ENCODE results near the gene GLS. TPM values are rescaled to one million over a fixed set of nuclear protein-coding genes. Genes with fewer than 3 reads are reported as not detected.
"Not testable (repeated sequence)": the region's sequence is repeated elsewhere in the genome, so short reads cannot be mapped to it uniquely, and the experiment has no call there.

Gene GLS
- polyA plus RNA-seq, 4 donors = 204 to 376 (median 260) TPM

- DNase-seq (ENCODE audit: low read depth in 4 of 4, low spot score in 2 of 4) = no peak
These were observed 25.9 kb upstream of the GLS start for GRCh38 chr2:190854726-190855125.

DNA sequence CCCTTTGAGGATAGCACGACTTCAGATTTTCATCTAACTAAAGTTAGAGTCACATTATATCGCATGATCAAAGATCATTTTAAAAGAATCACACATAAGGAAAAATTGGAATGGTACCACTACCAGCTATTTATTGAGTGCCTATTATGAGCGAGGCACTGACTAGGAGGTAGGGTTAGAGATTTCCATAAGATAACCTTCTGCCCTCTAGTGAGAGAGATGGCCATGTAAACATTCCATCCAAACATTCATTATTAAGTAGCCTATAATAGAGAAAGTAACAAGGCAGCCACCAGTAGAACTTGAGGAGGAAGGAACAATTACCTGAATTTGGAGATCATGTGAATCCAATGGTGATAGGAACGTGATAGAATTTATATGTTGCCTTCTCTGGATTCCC is 25.4 kb upstream of the GLS start:
- no peak for DNase-seq (ENCODE audit: low read depth in 4 of 4, low spot score in 2 of 4)

DNA sequence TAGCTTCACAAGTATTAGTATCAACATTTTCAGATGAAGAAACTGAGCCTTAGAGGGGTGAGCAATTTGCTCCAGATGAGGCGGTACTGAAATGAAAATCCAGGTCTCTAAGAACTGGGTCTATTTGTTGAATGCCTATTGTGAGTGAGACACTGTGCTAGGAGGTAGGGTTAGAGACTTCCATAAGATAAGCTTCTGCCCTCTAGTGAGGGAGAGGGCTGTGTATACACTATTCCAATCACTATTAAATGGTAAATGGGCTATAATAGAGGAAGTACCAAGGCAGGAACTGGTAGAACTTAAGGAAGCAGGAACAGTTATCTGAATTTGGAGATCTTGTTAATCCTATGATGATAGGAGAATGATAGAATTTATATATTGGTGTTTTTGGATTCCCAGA is 23.6 kb upstream of the GLS start:
- DNase-seq (ENCODE audit: low read depth in 4 of 4, low spot score in 2 of 4) = no peak

GRCh38 chr2:190858817-190859216 is 21.8 kb upstream of the GLS start:
- DNase-seq (ENCODE audit: low read depth in 4 of 4, low spot score in 2 of 4) = no peak

- DNase-seq (ENCODE audit: low read depth in 4 of 4, low spot score in 2 of 4) = no peak
These were observed 21.0 kb upstream of the GLS start for GRCh38 chr2:190859347-190860297.

GRCh38 chr2:190860985-190861680 is 19.5 kb upstream of the GLS start:
- no peak for DNase-seq (ENCODE audit: low read depth in 4 of 4, low spot score in 2 of 4)

- DNase-seq (ENCODE audit: low read depth in 4 of 4, low spot score in 2 of 4) = not testable (repeated sequence)
These were observed 18.5 kb upstream of the GLS start for GRCh38 chr2:190862128-190862527.

DNA sequence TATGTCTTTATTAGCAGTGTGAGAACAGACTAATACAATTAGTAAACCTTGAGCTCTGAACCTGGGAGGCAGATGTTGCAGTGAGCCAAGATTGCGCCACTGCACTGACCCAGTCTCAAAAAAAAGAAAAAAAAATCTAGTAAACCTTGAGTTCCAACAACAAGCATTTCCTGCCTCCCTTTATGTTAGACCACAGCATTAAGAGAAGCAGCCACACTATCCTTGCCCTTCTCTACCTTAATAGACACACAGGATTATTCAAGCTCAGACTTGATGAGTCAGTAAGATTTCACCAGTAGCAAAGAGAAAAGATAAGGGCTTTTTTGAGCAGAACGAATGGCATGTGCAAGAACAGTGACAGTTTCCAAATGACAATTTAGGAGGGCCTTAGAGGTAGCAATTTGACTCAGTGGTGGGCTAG is 18.0 kb upstream of the GLS start:
- DNase-seq (ENCODE audit: low read depth in 4 of 4, low spot score in 2 of 4) = no peak

DNA sequence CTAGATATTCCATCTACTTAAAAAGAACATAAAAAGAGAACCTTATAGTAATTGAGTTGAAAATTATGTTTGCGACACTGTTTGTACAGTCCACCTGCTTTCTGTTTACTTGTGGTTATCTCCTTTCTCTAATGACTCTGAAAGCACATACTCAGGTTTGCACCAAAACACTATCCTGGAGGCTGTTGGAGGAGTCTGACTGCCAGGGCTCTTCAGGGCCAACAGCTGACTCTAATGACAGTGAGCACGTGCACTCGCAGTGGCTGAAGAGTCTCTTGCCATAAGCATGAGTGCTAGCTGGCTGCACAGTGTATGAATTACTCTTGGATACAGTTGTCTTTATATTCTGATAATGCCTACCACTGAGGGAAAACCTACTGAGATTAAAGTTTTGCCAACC is 16.7 kb upstream of the GLS start:
- DNase-seq (ENCODE audit: low read depth in 4 of 4, low spot score in 2 of 4) = no peak

DNA sequence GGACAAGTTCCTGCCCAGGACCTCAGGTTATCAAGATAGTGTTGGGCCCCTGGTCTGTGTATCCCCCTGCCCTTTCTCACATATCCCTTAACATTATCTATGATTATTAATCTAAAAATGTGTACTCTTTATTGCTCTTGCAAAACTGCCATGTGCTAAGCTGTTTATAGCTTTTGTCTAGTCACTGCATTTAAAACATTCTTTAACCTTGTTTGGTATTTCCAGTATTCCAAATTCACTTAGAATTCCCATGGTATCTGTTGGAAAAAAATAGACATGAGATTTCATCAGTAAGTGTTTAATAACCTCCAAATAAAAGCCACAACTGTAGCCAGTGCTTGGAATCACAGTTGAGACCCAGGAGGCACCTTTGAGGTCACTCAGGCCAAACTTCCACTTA is 16.2 kb upstream of the GLS start:
- DNase-seq (ENCODE audit: low read depth in 4 of 4, low spot score in 2 of 4) = no peak

DNA sequence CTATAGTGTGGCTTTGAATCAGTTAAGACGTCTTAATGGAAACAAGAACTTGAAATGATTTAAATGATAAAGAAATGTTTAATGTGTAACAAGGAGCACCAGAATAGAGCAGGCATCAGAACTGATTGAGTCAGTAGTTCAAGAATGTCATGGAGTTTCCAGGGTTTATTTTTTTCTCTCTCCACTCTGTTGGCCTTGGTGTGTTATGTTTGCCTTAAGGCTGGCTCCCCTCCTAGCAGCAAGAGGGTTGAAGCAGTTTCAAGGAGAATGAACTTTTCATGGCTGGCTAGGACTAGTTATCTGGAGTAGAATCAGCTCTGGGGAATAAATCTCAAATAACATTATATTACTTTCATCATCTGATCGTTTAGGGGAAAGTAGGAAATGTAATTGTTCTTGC is 13.4 kb upstream of the GLS start:
- no peak for DNase-seq (ENCODE audit: low read depth in 4 of 4, low spot score in 2 of 4)

GRCh38 chr2:190867832-190868231 is 12.8 kb upstream of the GLS start:
- no peak for DNase-seq (ENCODE audit: low read depth in 4 of 4, low spot score in 2 of 4)

DNA sequence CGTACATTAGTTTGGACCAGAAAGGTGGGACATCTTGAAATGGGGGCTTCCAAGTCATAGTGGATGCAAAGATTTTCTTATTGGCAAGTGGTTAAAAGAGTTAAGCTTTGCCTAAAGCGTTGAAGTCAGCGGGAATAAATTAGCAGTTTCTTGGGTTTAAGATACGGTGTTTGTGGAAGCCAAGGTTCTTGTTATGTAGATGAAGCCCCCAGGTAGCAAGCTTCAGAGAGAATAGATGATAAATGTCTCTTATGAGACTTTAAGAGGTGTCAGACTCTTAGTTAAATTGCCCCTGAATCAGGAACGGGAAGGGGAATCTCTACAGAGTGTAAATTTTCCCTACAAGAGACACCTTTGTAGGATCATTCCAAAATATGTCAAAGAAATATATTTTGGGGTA is 10.9 kb upstream of the GLS start:
- DNase-seq (ENCODE audit: low read depth in 4 of 4, low spot score in 2 of 4) = no peak

- not testable (repeated sequence) for DNase-seq (ENCODE audit: low read depth in 4 of 4, low spot score in 2 of 4)
These were observed 7.2 kb upstream of the GLS start for GRCh38 chr2:190873451-190873850.

DNA sequence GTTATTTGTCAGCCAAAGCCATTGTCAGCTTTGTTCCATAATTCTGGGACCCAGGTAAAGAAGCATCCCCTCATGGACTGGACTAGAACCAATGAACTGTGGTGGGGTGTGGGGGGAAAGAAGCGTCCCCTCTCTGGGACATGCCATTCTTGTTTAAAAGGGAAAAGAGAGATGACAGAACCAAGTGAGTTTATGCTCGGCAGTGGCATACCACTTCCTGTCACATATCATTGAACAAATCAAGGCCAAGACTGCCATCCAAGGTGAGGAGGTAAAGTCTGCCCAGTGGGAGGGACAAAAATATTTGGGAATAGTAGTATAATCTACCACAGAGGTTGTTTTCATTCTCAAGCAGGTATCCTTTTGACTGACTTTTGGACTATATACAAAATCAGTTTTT is 4.7 kb upstream of the GLS start:
- no peak for DNase-seq (ENCODE audit: low read depth in 4 of 4, low spot score in 2 of 4)

DNA sequence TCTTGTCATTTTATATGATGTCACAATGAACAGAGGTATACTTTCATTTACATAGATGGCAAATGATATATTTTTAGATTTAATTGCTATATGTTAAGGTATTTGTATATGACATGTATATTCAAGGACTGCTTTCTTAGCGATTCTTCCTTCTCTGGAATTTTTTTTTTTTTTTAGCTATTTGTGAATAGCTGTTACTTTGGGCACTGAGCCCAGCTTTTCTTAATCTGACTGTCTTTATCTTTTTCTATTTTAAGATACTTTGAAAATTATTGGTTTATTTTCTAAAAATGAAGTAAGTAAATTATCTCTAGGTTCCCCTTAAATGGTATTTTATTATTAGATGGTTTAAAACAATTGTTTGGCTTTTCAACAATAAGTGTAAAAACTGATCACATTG is 4.0 kb upstream of the GLS start:
- no peak for DNase-seq (ENCODE audit: low read depth in 4 of 4, low spot score in 2 of 4)

GRCh38 chr2:190877436-190877835 is 3.2 kb upstream of the GLS start:
- no peak for DNase-seq (ENCODE audit: low read depth in 4 of 4, low spot score in 2 of 4)

DNA sequence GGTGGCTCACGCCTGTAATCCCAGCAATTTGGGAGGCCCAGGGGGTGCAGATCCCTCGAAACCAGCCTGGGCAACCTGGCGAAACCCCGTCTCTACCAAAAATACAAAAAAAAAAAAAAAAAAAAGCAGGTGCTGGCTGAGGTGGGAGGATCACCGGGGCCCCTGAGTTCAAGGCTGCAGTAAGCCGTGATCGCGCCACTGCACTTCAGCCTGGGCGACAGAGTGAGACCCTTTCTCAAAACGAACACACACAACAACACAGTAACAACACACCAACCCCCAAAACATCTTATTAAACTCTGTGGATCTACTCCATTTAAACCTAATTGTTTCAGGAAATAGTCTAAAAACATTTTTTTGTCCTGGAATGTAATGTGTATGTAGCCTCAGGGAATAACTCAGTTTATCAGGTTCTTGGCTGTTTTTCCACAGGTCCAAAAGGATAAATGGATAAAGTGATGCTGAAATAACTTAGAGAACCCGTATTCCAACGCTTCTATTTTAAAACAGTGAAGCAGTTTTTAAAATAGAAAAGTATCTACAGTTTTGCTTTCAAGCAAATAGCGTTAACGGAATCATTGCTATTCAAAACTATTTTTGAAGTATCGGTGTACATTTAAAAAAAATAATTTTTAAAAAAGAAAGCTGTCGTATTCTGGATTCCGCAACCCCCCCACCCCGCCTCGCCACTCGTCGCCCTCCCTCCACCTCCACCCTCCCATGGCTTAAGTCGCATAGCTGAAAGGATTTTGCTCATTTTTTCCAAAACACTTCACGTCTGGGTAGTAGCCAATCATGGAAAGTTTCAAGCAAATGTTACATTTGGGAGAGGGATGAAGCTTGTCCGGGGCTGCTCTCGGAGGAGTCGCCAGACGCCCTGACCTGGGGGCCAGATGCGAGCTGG is 895 bp upstream of the GLS start:
- peak in 1 of 4 donors; percentile 45 for DNase-seq (ENCODE audit: low read depth in 4 of 4, low spot score in 2 of 4)

DNA sequence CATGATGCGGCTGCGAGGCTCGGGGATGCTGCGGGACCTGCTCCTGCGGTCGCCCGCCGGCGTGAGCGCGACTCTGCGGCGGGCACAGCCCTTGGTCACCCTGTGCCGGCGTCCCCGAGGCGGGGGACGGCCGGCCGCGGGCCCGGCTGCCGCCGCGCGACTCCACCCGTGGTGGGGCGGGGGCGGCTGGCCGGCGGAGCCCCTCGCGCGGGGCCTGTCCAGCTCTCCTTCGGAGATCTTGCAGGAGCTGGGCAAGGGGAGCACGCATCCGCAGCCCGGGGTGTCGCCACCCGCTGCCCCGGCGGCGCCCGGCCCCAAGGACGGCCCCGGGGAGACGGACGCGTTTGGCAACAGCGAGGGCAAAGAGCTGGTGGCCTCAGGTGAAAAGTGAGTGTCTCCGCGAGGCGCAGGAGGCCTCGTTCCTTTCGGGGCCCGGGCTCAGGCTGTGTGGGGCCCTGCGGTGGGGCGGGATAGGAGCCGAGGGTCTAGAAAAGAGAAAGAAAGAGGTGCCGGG is 520 bp downstream of the GLS start:
- peak in 1 of 4 donors; percentile 11 for DNase-seq (ENCODE audit: low read depth in 4 of 4, low spot score in 2 of 4)

- peak; percentile 48 to 63 (median 52) for DNase-seq (ENCODE audit: low read depth in 4 of 4, low spot score in 2 of 4)
These were observed 1.2 kb downstream of the GLS start for GRCh38 chr2:190881598-190882410.
